Liver (tissue), 9 donors: ENCODE results near the gene DOCK6. TPM values are rescaled to one million over a fixed set of nuclear protein-coding genes. Genes with fewer than 3 reads are reported as not detected.

ENCODE experiments used
- DNase-seq: peaks from one replicate; pipeline ENCODE4 v3.0.0-alpha.2; 2017; ENCODE audit warnings: low spot score
- H3K27ac ChIP-seq, 2 donors: one replicate each; pipeline ENCODE4 v1.7.0; 2013; ENCODE audit warnings: inconsistent platforms in 2 of 2, low read length in 2 of 2, control low read depth in 1 of 2, low read depth in 1 of 2, mild to moderate bottlenecking in 1 of 2
- H3K27me3 ChIP-seq, 4 donors: one replicate each; pipeline versions ENCODE4 v1.6.1 to v1.7.0; 2013; ENCODE audit warnings: low read length in 3 of 4, inconsistent platforms in 1 of 4, mild to moderate bottlenecking in 1 of 4, moderate library complexity in 1 of 4; ENCODE audit not compliant: control insufficient read depth in 4 of 4, insufficient read depth in 4 of 4
- H3K36me3 ChIP-seq, 4 donors: one replicate each; pipeline versions ENCODE4 v1.6.1 to v1.7.0; 2013; ENCODE audit warnings: low read length in 3 of 4, mild to moderate bottlenecking in 3 of 4, low read depth in 1 of 4, moderate library complexity in 1 of 4; ENCODE audit not compliant: control insufficient read depth in 4 of 4, insufficient read depth in 3 of 4
- H3K4me1 ChIP-seq, 4 donors: one replicate each; pipeline versions ENCODE4 v1.6.1 to v1.7.0; 2013; ENCODE audit warnings: low read length in 3 of 4, mild to moderate bottlenecking in 3 of 4, moderate library complexity in 1 of 4; ENCODE audit not compliant: control insufficient read depth in 4 of 4, insufficient read depth in 4 of 4
- H3K4me3 ChIP-seq, 3 donors: one replicate each; pipeline versions ENCODE4 v1.6.1 to v1.7.0; 2013; ENCODE audit warnings: low read length in 3 of 3, control low read depth in 1 of 3, low read depth in 1 of 3, mild to moderate bottlenecking in 1 of 3
- H3K9ac ChIP-seq, 2 donors: one replicate each; pipeline ENCODE4 v1.7.0; 2013; ENCODE audit warnings: low read length in 2 of 2, mild to moderate bottlenecking in 2 of 2, moderate library complexity in 2 of 2, control low read depth in 1 of 2, low read depth in 1 of 2
- H3K9me3 ChIP-seq, 4 donors: one replicate each; pipeline versions ENCODE4 v1.6.1 to v1.7.0; 2013; ENCODE audit warnings: low read length in 3 of 4; ENCODE audit not compliant: control insufficient read depth in 4 of 4
- ATF3 ChIP-seq: IDR thresholded peaks from 2 replicates; pipeline ENCODE4 v1.6.1; 2016; ENCODE audit warnings: antibody characterized with exemption
- EGR1 ChIP-seq, 2 donors: IDR thresholded peaks; 2 replicates each; pipeline ENCODE4 v1.6.1; 2016 to 2018; ENCODE audit warnings: antibody characterized with exemption in 2 of 2, low read depth in 2 of 2
- FOXA1 ChIP-seq: IDR thresholded peaks from 2 replicates; pipeline ENCODE4 v1.6.1; 2016; ENCODE audit warnings: antibody characterized with exemption
- FOXA2 ChIP-seq: IDR thresholded peaks from 2 replicates; pipeline ENCODE4 v1.6.1; 2016; ENCODE audit warnings: antibody characterized with exemption
- GABPA ChIP-seq, 2 donors: IDR thresholded peaks in 1 of 2; conservative IDR thresholded peaks in 1 of 2; 2 replicates each; pipeline ENCODE4 v1.6.1; 2016; ENCODE audit warnings: antibody characterized with exemption in 2 of 2, mild to moderate bottlenecking in 1 of 2, moderate library complexity in 1 of 2
- HNF4A ChIP-seq, 2 donors: conservative IDR thresholded peaks; 2 replicates each; pipeline ENCODE4 v1.6.1; 2016; ENCODE audit warnings: antibody characterized with exemption in 2 of 2, mild to moderate bottlenecking in 2 of 2
- HNF4G ChIP-seq: IDR thresholded peaks from 2 replicates; pipeline ENCODE4 v1.6.1; 2016; ENCODE audit warnings: antibody characterized with exemption
- JUND ChIP-seq, 2 donors: IDR thresholded peaks; 2 replicates each; pipeline ENCODE4 v1.6.1; 2016; ENCODE audit warnings: antibody characterized with exemption in 2 of 2
- MAX ChIP-seq: IDR thresholded peaks from 2 replicates; pipeline ENCODE4 v1.6.1; 2016; ENCODE audit warnings: antibody characterized with exemption
- NR2F2 ChIP-seq: IDR thresholded peaks from 2 replicates; pipeline ENCODE4 v1.6.1; 2016; ENCODE audit warnings: antibody characterized with exemption
- REST ChIP-seq: IDR thresholded peaks from 2 replicates; pipeline ENCODE4 v1.6.1; 2016; ENCODE audit warnings: antibody characterized with exemption, mild to moderate bottlenecking
- RXRA ChIP-seq, 2 donors: IDR thresholded peaks; 2 replicates each; pipeline ENCODE4 v1.6.1; 2017 to 2018; ENCODE audit warnings: antibody characterized with exemption in 2 of 2, mild to moderate bottlenecking in 1 of 2
- YY1 ChIP-seq: IDR thresholded peaks from 2 replicates; pipeline ENCODE4 v1.6.1; 2016; ENCODE audit warnings: antibody characterized with exemption, mild to moderate bottlenecking
- ZBTB33 ChIP-seq: IDR thresholded peaks from 2 replicates; pipeline ENCODE4 v1.6.1; 2016; ENCODE audit warnings: antibody characterized with exemption
- WGBS: extraction: QIAGEN DNeasy Blood & Tissue Kit; methylation state at CpG from one replicate; pipeline ENCODE4 v1.1.7; 2013; 5-methylcytosine and 5-hydroxymethylcytosine counted together
- polyA plus RNA-seq, 2 donors: library from polyadenylated mRNA; stranded (reverse) in 1 of 2; unstranded in 1 of 2; fragments of 200-250 nt in 1 of 2; fragments of >200 nt in 1 of 2; fragmentation: Nextera tagmentation in 1 of 2; extraction: Ambion mirVana in 1 of 2; gene quantifications; one replicate each; pipeline versions ENCODE4 v1.2.1 to v1.2.3, GENCODE V29; 2013 to 2015
- total RNA-seq, 2 donors: library from RNA; depleted of rRNA; stranded (reverse); fragments of >200 nt; gene quantifications; one replicate each; pipeline ENCODE4 v1.2.3, GENCODE V29; 2014
- donor health status: healthy.
- donor health status: healthy.
- donor health status: healthy.
- donor health status: healthy.
- donor health status: healthy.

The DOCK6 gene
- total and polyA plus RNA-seq, 4 donors, result 4.9 to 15.8 (median 13.7) TPM

- TF ChIP-seq HNF4G, result no peak
- TF ChIP-seq JUND (IDR thresholded peaks at IDR 0.05), result no peak
- TF ChIP-seq HNF4A (conservative IDR thresholded peaks at IDR 0.05), result no peak
- no peak for TF ChIP-seq MAX
- no peak for TF ChIP-seq EGR1 (IDR thresholded peaks at IDR 0.05; ENCODE audit: low read depth in 2 of 2)
Measured at GRCh38 chr19:11233073-11233472, 29.3 kb downstream of the DOCK6 start (continued).

GRCh38 chr19:11232555-11232954, 29.8 kb downstream of the DOCK6 start:
- no peak overlapping the region for H3K27ac ChIP-seq
- H3K9me3 ChIP-seq, result no peaks in the 10 kb centered on the region
- no peak overlapping the region for H3K9ac ChIP-seq
- H3K4me3 ChIP-seq, result no peak overlapping the region
- TF ChIP-seq YY1 (no peak), ZBTB33 (no peak), GABPA (IDR thresholded peaks at IDR 0.05 in 1 of 2, conservative IDR thresholded peaks at IDR 0.05 in 1 of 2) (no peak), HNF4G (no peak), RXRA (IDR thresholded peaks at IDR 0.05) (no peak), FOXA1 (no peak), FOXA2 (no peak), HNF4A (conservative IDR thresholded peaks at IDR 0.05) (no peak), REST (no peak), EGR1 (IDR thresholded peaks at IDR 0.05; ENCODE audit: low read depth in 2 of 2) (no peak), ATF3 (no peak), MAX (no peak), NR2F2 (no peak)
- peaks cover 0 to 20% (median 17%) of the 10 kb centered on the region in 4 donors for H3K4me1 ChIP-seq
- peaks cover 0 to 18% (median 3%) of the 10 kb centered on the region in 4 donors for H3K36me3 ChIP-seq
- no peaks in the 10 kb centered on the region for H3K27me3 ChIP-seq
- 91% methylated on average over 4 of the region's 4 CpGs for WGBS
- no peak for DNase-seq
